ENCODE measurements around the gene CEP70.

Gene CEP70

DNA sequence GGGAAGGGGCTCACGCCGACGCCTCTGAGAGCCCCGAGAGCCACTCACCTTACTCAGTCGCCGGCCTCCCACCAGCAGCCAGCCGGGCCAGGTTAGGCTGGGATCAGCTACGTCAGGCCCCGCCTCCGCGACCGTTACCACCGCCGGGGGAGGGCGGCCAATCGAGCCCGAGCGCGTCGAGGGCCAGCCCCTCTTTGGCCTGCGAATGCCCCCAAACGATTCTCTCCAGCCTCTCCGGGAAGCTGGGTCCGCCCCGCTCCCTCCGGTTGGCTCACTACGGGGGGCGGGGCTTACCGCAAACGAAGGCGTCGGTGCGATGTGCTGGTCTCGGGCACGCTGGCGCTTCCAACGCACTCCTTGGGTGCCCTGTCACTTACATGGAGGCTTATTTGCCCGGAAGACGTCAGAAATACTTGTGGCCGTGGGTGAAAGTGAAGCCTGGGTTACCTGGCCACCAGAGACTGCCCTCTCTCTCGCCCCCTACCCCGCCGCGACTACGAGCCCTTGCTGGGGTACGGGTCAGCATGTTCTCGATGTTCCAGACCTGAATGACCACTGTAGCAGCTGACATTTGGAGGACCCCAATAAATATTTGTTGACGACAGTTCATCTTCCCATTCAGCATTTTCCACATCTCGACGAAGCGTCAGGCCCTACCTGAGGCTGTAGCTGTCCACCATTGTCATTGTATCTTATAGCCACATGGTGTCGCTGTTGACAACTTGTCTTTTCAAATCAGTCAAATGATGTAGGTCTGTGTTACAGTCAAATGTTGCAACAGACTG, at the start of gene CEP70:
Gene CEP70, minus strand, starts transcription at position 111 of the 785 bp plus-strand sequence. CDS start 21,333 bp downstream, outside the sequence.
- ChIA-PET CTCF (interaction anchor here (0.9 to 2.8 kb wide), 12 partner anchors 14 to 385 kb away, joined by 3 to 40 read pairs (median 3); partner anchors contain the start of gene FAIM), POLR2A (interaction anchor here (0.6 to 2.8 kb wide), 14 partner anchors 15 to 724 kb away, joined by 3 to 17 read pairs (median 4); partner anchors contain the start of gene FAIM)
- peak; percentile 92 for DNase-seq (ENCODE audit: extremely low spot score)
- peak; percentile 94 for TF ChIP-seq L3MBTL2 (conservative IDR thresholded peaks at IDR 0.05)
- 0 out of 2 replicates have a peak, but pooled peaks have one; percentile 78 for TF ChIP-seq HDGF (IDR thresholded peaks at IDR 0.05; ENCODE audit: borderline replicate concordance)
- peak; percentile 57 for TF ChIP-seq PKNOX1 (IDR thresholded peaks at IDR 0.05)
- no peak for TF ChIP-seq FOXK2 (IDR thresholded peaks at IDR 0.05)

DNA sequence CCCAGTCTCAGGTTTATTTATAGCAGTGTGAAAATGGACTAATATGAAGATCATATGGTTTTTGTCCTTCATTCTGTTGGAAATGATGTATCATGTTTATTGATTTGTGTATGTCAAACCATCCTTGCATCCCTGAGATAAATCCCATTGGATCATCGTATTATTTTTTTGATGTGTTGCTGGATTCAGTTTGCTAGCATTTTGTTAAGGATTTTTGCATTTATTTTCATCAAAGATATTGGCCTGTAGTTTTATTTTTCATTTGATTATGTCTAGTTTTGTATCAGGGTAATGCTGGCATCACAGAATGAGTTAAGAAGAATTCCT, 48.8 kb upstream of the CEP70 start:
- POLR2A ChIA-PET, result no interaction called here
- TF ChIP-seq CTBP1 (IDR thresholded peaks at IDR 0.05; ENCODE audit: borderline replicate concordance), result no peak
- DNase-seq (ENCODE audit: extremely low spot score), result no peak
- CTCF ChIA-PET, result no interaction called here

DNA sequence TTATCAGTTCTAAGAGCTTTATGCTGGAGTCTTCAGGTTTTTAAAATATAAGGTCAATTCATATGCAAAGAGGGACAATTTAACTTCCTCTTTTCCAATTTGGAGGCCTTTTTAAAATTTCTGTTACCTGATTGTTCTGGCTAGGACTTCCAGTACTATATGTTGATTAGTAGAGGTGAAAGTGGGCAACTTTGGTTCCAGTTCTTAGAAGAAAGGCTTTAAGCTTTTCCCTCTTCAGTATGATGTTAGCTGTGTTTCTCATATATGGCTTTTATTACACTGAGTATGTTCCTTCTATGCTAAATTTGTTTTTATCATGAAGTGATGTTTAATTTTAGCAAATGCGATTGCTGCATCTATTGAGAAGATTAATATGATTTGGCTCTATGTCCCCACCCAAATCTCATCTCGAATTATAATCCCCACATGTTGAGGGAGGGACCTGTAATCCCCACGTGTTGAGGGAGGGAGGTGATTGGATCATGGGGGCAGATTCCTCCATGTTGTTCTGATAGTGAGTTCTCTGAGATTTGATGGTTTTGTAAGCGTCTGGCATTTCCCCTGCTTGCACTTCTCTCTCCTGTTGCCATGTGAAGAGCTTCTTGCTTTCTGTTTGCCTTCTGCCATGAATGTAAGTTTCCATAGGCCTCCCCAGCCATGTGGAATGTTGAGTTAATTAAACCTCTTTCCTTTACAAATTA, 48.3 kb upstream of the CEP70 start:
- no peak for DNase-seq (ENCODE audit: extremely low spot score)
- ChIA-PET POLR2A (no interaction called here), CTCF (interaction anchor here (0.6 kb wide), 1 partner anchor 273 kb away, joined by 3 read pairs; no protein-coding TSS in a partner anchor)
- TF ChIP-seq L3MBTL2 (conservative IDR thresholded peaks at IDR 0.05), result peak; percentile 46
- TF ChIP-seq TARDBP (IDR thresholded peaks at IDR 0.05), result no peak
- TF ChIP-seq SUZ12 (IDR thresholded peaks at IDR 0.05), result no peak
- TF ChIP-seq ARNT (IDR thresholded peaks at IDR 0.05), result no peak
- TF ChIP-seq HDGF (IDR thresholded peaks at IDR 0.05; ENCODE audit: borderline replicate concordance), result no peak
- TF ChIP-seq BHLHE40 (IDR thresholded peaks at IDR 0.05; ENCODE audit: borderline replicate concordance), result no peak
- no peak for TF ChIP-seq LEF1 (IDR thresholded peaks at IDR 0.05; ENCODE audit: borderline replicate concordance)

DNA sequence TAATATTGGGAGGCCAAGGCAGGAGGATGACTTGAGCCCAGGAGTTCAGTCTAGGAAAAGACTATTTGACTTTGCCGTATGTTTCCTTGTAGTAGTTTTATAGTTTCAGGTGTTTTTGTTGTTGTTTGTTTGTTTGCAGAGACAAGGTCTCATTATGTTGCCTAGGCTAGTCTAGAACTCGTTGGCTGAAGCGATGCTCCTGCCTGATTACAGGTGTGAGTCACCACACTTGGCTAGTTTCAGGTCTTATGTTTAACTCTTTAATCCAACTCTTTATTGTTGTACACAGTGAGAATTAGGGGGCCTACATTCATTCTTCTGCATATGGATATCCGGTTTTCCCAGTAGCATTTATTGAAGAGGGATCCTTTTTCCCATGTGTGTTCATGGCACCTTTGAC, 46.5 kb upstream of the CEP70 start:
- no peak for DNase-seq (ENCODE audit: extremely low spot score)
- ChIA-PET POLR2A (no interaction called here), CTCF (no interaction called here)
- TF ChIP-seq BHLHE40 (IDR thresholded peaks at IDR 0.05; ENCODE audit: borderline replicate concordance) (no peak), FOXM1 (IDR thresholded peaks at IDR 0.05; ENCODE audit: borderline replicate concordance) (no peak), ZNF384 (IDR thresholded peaks at IDR 0.05) (no peak), SP1 (IDR thresholded peaks at IDR 0.05) (no peak), SUZ12 (IDR thresholded peaks at IDR 0.05) (no peak), PKNOX1 (IDR thresholded peaks at IDR 0.05) (no peak), FOXA1 (IDR thresholded peaks at IDR 0.05) (no peak), LEF1 (IDR thresholded peaks at IDR 0.05; ENCODE audit: borderline replicate concordance) (no peak), CTBP1 (IDR thresholded peaks at IDR 0.05; ENCODE audit: borderline replicate concordance) (no peak), TARDBP (IDR thresholded peaks at IDR 0.05) (no peak), NFRKB (IDR thresholded peaks at IDR 0.05) (no peak), L3MBTL2 (conservative IDR thresholded peaks at IDR 0.05) (no peak), ELF4 (IDR thresholded peaks at IDR 0.05) (no peak), HDGF (IDR thresholded peaks at IDR 0.05; ENCODE audit: borderline replicate concordance) (no peak), FOXK2 (IDR thresholded peaks at IDR 0.05) (no peak), ARNT (IDR thresholded peaks at IDR 0.05) (no peak)

- POLR2A ChIA-PET, result no interaction called here
- CTCF ChIA-PET, result interaction anchor here (0.6 kb wide), 1 partner anchor 164 kb away, joined by 3 read pairs; no protein-coding TSS in a partner anchor
- TF ChIP-seq SP1 (IDR thresholded peaks at IDR 0.05) (no peak), TARDBP (IDR thresholded peaks at IDR 0.05) (no peak), ZNF384 (IDR thresholded peaks at IDR 0.05) (no peak), ARNT (IDR thresholded peaks at IDR 0.05) (no peak), ELF4 (IDR thresholded peaks at IDR 0.05) (no peak), FOXA1 (IDR thresholded peaks at IDR 0.05) (no peak), LEF1 (IDR thresholded peaks at IDR 0.05; ENCODE audit: borderline replicate concordance) (no peak), HDGF (IDR thresholded peaks at IDR 0.05; ENCODE audit: borderline replicate concordance) (no peak)
- DNase-seq (ENCODE audit: extremely low spot score), result no peak
Measured at GRCh38 chr3:138638641-138639040, 44.6 kb upstream of the CEP70 start.

GRCh38 chr3:138629526-138629925, 35.5 kb upstream of the CEP70 start:
- no peak for DNase-seq (ENCODE audit: extremely low spot score)
- ChIA-PET POLR2A (no interaction called here), CTCF (no interaction called here)
- no peak for TF ChIP-seq ARNT (IDR thresholded peaks at IDR 0.05)
- no peak for TF ChIP-seq TARDBP (IDR thresholded peaks at IDR 0.05)
- TF ChIP-seq FOXA1 (IDR thresholded peaks at IDR 0.05), result no peak
- TF ChIP-seq BHLHE40 (IDR thresholded peaks at IDR 0.05; ENCODE audit: borderline replicate concordance), result no peak
- no peak for TF ChIP-seq FOXM1 (IDR thresholded peaks at IDR 0.05; ENCODE audit: borderline replicate concordance)
- TF ChIP-seq SUZ12 (IDR thresholded peaks at IDR 0.05), result no peak
- no peak for TF ChIP-seq ELF4 (IDR thresholded peaks at IDR 0.05)
